Stimulated activated CD4-positive, alpha-beta T cell treated with anti-CD3 and anti-CD28 coated beads, Interleukin-1b, Interleukin-23, amount 100 ng/mL, for 1 hour (primary cell): Measurements from ENCODE around the gene CA14.
A peak's percentile ranks its signal among the peaks of the same experiment; 100 is the strongest.
"Not testable (repeated sequence)": the region's sequence is repeated elsewhere in the genome, so short reads cannot be mapped to it uniquely, and the experiment has no call there.

ENCODE experiments used
- DNase-seq, 2 donors: peaks; one replicate each; pipeline ENCODE4 v3.0.0-alpha.2; 2020; ENCODE audit warnings: low read depth in 2 of 2

The CA14 gene

DNA sequence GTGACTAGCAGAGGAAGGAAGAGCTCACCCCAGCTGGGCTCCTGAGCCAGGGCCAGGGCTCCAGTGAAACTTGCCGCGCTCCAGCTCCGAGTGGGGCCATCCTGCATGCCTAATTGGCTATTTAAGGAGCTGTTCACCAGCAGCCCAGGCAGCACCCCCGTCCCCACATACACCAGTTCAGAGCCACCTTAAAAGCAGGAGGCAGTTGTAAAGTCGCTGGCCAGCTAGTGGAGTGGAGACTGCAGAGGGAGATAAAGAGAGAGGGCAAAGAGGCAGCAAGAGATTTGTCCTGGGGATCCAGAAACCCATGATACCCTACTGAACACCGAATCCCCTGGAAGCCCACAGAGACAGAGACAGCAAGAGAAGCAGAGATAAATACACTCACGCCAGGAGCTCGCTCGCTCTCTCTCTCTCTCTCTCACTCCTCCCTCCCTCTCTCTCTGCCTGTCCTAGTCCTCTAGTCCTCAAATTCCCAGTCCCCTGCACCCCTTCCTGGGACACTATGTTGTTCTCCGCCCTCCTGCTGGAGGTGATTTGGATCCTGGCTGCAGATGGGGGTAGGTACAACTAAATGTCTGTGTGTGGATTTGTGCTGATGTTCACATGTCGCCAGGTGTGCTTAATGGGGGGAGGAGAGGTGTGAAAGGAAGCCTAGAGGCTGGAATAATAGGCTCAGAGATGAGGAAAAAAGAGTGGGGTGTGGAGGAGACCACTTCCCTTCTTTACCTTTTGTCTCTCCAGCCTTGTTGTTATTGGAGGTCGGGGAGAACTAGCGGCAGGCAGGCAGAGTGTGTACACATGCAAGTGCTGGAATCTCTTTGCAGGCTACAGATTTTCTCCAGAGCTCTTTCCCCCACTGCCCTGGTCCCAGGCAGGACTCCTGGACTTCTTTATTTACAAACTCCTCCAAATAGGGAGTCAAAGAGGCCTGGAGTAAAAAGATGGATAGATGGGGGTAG, at the start of gene CA14:
CA14 (plus strand) TSS at position 151 of the 962 bp plus-strand sequence; CDS start at position 506, 355 bp downstream.
- DNase-seq, result no peak

DNA sequence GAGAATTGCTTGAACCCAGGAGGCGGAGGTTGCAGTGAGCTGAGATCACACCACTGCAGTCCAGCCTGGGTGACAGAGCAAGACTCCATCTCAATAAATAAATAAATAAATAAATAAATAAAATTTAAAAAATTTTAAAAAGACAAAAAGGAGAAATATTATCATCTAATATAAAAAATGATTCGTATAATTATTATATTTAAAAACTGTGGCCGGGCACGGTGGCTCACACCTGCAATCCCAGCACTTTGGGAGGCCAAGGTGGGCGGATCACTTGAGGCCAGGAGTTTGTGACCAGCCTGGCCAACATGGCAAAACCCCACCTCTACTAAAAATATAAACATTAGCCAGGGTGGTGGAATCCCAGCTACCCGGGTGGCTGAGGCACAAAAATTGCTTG, 49.1 kb upstream of the CA14 start:
- DNase-seq, result not testable (repeated sequence)

DNA sequence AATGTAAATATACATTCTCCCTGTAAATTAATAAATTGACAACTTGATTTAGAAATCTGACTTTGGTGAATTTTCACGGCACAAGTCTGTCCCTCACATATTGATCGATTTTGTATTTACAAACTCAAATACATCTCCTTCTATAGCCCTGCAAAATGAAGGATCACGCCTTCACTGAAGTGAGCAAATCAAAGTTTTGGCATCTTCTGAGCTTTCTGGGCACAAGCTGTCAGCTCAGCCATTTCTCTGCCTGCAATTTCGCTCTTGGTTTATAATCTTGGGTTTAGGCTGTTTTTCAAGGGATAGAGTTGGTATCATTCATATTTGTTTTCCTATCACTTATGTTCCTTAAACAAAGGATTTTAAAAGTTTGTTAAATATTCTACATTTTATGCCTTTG, 47.5 kb upstream of the CA14 start:
- DNase-seq, result no peak

DNA sequence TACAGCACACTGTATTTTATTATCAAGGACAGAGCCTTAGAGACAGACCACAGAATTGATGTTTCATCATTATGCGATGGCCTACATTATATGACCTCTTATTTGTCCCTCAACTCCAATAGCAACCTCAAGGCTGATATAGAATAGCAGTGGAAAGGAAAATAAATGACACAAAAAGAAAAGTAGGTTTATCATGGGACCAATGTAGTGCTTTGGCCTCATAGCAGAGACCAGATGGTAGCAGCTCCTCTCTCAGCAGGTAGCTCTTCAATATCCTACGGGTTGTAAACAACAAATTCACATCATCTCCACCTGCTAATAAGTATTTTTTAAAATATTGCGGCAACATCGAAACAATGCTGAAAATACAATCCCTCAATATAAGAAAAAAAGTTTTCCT, 46.9 kb upstream of the CA14 start:
- DNase-seq, result no peak

DNA sequence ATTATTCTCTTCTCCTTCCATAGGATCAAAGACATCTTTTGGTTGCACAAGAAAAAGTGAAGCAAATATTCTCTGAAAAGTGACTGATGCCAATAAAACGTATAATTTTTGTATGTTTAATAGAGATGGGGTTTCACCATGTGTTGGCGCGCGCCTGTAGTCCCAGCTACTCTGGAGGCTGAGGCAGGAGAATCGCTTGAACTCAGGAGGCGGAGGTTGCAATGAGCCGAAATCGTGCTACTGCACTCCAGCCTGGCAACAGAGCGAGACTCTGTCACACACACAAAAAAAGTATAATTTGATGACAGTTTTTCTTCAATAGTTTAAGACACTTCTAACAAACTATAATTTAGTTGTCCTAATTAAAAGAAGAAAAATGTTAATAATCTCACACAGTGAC, 45.5 kb upstream of the CA14 start:
- no peak for DNase-seq

DNA sequence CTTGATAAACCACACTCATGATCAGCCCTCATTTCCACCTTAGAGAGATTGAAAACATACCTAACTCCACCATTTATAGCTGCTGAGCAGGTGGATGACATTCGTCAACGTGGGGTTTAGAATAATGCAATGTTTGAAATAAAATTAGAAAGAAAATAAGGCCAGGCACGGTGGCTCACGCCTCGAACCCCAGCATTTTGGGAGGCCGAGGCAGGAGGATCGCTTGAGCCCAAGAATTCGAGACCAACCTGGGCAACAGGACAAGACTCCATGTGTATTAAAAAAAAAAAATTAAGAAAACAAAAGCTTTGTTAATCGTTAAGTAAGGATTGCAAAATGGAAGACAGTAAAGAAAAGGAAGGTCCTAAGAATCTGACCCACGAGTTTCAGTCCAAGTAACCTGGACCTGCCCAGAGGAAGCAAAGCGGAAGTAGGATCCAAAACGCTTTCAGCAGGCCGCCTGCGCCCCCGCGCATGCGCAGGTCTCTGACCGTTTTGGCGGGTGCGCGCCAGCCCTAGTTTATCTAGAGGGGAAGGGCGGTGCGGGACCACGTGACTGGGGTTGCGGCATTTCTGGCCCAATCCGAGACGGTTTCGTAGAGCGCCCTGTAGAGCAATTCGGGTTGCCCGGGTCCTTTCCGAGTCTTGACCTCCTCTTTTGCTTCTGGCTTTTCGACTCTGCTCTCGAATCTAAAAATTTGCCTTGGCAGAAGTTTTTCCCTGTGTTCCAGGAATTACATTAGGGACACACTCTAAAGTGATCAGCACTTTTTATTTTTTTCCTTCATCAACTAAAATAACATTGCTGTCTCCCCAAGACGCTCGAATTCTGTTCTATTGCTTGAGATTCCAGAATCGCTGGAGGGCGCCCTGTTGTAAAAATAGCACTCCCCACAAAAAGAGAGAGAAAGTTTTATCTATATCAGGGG, 44.1 kb upstream of the CA14 start:
- DNase-seq, result peak; percentile 72 to 78

DNA sequence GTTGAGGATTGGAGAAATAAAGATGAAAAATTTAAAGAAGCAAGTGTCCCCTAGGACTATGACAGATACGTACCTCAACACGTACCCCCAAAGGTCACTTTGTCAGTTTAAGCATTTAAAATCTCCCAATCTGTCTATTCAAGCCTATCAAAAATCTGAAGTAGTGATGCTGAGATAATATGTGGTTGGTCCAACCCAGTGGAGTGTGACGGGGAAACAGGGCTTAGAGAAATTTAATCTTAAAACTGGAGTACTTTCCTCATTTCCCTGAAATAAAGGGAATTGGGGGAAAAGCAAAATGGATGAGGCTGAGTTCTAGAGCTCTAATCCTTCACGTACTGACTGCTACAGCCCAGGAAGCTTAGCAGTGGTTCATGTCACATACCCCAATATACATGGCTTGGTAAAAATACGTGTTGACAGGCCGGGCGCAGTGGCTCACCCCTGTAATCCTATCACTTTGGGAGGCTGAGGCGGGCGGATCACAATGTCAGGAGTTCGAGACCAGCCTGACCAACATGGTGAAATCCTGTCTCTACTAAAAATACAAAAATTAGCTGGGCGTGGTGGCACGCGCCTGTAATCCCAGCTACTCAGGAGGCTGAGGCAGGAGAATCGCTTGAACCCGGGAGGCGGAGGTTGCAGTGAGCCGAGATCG, 43.3 kb upstream of the CA14 start:
- DNase-seq, result not testable (repeated sequence)

DNA sequence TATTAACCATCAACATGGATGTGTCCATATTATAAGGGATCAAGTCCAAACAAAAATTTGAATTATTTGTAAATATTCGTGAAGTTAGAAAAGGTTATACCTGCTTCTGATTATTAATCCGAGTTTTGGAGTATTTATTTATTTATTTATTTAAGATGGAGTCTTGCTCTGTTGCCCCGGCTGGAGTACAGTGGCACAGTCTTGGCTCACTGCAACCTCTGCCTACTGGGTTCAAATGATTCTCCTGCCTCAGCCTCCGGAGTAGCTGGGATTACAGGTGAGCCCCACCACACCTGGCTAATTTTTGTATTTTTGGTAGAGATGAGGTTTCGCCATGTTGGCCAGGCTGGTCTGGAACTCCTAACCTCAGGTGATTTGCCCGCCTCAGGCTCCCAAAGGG, 41.7 kb upstream of the CA14 start:
- not testable (repeated sequence) for DNase-seq

DNA sequence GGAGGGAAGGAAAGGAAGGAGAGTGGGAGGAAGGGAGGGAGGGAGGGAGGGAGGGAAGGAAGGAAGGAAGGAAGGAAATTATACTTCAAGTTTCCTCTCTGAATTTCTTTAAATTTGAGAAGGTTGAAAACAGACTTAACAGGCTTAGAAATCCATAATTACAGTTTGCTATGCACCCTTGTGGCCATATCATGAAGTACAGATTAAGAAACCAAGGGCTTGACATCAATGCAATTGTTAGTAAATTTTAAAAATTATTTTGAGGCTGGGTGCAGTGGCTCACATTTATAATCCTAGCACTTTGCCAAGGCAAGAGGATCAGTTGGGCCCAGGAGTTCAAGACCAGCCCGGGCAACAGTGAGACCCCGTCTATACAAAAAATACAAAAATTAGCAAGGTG, 36.0 kb upstream of the CA14 start:
- DNase-seq, result no peak

DNA sequence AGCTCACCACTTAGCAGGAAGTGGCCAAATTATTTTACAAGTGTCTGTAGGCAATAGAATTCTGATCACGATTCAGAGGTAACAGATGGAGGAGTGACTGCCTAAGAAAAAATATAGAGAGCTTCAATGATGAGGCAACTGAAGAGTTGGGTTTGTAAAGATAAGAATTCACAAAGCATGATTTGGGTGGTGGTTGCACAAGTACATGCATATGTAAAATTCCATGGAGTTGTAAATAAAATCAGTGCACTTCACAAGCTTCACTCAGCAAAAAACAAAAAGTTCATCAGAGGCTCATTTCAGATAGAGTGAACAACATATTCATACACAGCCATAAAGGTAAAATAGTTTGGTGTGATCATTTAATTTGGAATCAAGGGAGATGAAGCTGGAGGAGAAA, 32.6 kb upstream of the CA14 start:
- no peak for DNase-seq

DNA sequence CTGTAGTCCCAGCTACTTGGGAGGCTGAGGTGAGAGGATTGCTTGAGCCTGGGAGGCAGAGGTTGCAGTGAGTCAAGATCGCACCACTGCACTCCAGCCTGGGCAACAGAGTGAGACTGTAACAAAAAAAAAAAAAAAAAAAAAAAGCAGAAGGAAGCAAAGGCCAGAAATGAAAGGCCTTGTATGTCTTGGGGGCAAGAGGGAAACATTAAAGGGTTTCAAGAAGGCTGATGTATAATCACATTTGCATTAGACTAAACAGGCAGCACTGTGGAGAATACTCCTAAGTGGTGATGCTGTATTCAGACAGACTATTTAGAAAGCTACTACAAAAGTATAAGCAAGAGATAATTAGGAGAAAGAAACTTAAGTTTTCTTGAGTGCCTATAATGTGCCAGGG, 32.0 kb upstream of the CA14 start:
- no peak for DNase-seq

DNA sequence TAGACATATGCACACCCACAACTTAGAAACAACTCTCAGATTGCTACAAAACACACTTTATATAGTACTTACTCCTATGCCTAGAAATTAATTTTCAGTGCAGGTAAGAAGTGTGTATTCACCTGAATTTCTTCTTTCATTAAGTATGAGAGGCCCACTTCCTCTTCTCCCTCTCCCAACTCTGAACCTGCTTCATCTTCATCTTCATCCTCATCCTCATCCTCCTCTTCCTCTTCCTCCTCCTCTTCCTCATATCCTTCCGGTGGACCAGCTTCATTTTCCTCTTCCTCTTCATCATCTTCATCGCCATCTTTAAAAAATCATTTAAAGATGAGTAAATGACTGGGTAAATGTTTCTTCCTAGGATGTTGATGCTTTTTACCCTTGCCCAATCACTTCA, 31.1 kb upstream of the CA14 start:
- DNase-seq, result no peak

DNA sequence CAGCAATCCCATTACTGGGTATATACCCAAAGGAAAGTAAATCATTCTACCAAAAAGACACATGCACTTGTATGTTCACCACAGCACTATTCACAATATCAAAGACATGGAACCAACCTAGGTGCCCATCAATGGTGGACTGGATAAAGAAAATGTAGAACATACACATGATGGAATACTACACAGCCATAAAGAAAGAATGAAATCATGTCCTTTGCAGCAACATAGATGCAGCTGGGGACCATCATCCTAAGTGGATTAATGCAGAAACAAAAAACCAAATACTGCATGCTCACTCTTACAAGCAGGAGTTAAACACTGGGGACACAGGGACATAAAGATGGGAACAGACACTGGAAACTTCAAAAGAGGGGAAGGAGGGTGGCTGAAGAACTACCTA, 30.3 kb upstream of the CA14 start:
- DNase-seq, result no peak

DNA sequence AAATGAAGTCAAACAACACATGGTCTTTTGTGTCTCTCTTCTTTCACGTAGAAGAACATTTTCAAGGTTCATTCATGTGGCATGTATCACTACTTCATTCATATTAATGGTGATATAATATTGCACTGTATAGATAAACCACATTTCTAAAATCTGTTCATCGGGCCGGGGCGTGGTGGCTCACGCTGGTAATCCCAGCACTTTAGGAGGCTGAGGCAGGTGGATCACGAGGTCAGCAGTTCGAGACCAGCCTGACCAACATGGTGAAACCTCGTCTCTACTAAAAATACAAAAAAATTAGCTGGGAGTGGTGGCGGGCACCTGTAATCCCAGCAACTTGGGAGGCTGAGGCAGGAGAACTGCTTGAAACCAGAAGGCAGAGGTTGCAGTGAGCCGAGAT, 29.3 kb upstream of the CA14 start:
- DNase-seq, result not testable (repeated sequence)

DNA sequence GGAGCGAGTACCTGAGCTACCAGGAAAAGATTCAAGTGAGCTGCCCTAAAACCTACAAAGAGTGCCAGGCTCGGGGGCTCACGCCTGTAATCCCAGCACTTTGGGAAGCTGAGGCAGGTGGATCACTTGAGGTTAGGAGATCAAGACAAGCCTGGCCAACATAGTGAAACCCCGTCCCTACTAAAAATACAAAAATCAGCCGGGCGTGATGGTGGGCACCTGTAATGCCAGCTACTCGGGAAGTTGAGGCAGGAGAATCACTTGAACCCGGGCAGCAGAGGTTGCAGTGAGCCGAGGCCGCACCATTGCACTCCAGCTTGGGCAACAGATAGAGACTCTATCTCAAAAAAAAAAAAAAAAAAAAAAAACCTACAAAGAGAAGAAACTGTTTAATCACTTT, 24.7 kb upstream of the CA14 start:
- DNase-seq, result not testable (repeated sequence)

DNA sequence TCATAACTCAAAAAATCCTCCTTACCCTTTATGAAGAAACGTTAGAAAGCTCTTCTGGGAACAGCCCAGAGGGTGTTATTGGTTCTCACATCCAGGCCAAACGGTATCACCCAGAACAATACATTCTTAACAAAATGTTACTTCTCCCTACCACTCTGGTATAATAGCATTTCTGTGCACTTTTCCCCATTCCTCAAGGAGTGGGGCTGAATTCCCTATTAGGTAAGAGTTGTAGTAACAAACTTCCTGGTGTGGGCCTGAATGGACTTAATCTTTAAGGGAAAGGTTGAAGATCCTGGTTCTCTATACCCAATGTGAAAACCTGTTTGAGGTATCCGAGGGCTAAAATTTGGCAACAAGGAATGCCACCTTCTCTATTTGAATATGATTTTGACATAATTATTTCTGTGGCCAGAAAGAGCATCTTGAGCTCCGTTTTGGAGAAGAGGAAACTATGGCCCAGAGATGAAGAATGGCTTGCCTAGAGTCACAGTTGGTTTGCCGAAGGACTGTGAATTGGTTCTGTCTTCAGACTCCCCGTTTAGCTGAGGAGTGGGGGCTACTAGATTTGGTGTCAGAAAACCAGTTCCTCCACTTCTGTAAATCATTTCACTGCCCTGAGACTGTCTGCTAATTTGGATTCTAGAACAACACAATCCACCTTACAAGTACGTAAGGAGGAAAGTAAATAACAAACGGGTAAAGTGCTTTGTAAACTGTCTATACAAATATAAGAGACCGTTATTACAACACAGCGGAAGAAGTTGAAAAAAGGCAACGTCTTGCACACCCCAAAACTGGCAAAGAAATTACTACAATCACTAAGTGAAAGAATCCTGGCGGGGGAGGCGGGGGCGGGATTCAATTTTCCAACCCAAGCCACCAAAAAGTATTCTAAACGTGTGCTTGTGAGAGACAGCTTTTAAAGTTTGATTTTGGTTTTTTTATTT, 23.9 kb upstream of the CA14 start:
- peak in 1 of 2 donors; percentile 52 for DNase-seq

DNA sequence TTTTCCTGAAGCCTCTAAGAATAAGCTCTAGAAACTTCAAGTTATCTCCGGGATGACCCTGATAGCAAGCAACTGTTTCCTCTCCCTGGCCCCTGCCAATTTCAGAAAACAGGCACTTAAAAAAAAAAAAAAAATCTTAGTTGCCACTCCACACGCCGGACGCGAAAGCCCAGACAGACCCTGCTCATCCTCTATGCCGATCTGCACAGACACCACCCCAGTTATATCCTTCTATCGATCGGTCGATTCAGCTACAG, 23.3 kb upstream of the CA14 start:
- DNase-seq, result no peak

DNA sequence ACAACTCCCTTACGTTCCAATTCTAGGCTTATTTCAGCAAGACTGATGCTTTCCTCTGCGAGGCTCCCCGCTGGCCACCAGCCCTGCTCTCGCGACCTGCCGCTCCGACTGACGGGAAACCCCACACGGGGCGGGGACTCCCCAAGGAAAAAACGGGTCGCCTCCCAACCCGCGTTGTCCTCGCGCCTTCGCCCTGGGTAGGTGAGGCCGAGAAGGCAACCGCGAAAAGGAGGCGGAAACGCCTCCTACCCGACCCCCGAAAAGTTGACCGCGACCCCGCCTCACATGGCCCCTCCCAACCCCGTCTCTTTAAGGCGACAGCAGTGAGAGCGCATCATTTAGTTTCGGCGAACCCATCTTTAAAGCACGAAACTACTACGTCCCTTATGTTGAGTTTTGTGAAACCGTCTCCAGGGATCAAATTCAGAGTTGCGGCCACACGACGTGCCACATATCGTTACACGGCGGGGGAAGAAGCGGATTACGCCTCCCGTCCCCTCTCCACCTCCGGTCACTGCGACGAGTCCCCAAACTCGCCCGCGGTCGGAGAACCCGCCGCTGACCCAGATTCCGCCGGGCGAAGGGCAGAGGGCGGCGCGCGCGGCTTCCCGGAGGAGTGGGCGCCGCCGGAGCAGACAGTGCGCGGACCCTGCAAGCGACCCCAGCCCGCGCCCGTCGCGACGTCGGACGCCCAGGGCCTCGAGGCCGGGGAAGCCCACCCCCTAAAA, 22.8 kb upstream of the CA14 start:
- DNase-seq, result peak; percentile 81 to 84

DNA sequence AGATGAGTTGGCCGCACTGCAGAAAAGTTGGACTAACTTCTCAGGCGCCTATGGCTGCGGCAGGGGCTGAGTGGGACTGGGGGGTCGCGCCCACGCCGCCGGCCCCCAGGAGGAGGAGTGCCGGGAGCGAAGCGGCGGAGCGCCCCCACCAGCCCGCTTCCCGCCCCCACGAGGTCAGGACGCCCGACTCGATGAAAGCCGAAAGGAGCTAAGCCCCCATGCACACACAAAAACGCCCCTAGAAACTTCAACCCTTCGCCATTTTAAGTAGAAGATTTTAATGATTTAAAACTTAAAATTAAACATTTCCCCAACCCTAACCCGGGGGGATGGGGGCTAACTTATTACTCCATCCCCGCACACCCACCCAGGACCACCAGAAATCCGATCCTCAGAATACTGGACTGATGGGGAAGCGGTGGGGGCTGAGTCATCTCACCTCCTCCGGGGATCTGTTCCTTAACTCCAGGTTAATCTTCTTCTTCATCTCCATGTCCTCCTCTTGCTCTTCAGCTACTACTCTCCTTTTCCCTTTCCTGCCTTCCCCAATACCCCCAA, 22.2 kb upstream of the CA14 start:
- peak in 1 of 2 donors; percentile 3 for DNase-seq
